HUES64 (cell line): ENCODE data around the gene DUXB.

Source experiments
- H3K27ac ChIP-seq: 2 replicates; pipeline ENCODE4 v1.7.0; 2013; ENCODE audit warnings: low read depth, low read length, inconsistent platforms
- H3K27me3 ChIP-seq: 2 replicates; pipeline ENCODE4 v1.6.1; 2013; ENCODE audit warnings: mild to moderate bottlenecking, low read length; ENCODE audit not compliant: insufficient read depth
- H3K36me3 ChIP-seq: 2 replicates; pipeline ENCODE4 v1.6.1; 2013; ENCODE audit warnings: mild to moderate bottlenecking, low read length; ENCODE audit not compliant: insufficient read depth
- H3K4me1 ChIP-seq: 2 replicates; pipeline ENCODE4 v1.6.1; 2013; ENCODE audit warnings: mild to moderate bottlenecking, low read length, moderate library complexity; ENCODE audit not compliant: insufficient read depth
- H3K4me3 ChIP-seq: 2 replicates; pipeline ENCODE4 v1.5.1; 2013; ENCODE audit warnings: mild to moderate bottlenecking, low read length, moderate library complexity
- H3K9ac ChIP-seq: 2 replicates; pipeline ENCODE4 v1.6.1; 2013; ENCODE audit warnings: mild to moderate bottlenecking, low read depth, low read length
- H3K9me3 ChIP-seq: 2 replicates; pipeline ENCODE4 v1.6.1; 2013; ENCODE audit warnings: low read depth, low read length; ENCODE audit not compliant: insufficient read depth
- WGBS: fragments of 150-250, 120-280 bp; methylation state at CpG from one replicate; pipeline ENCODE4 v1.1.7; 2013; ENCODE audit warnings: missing lambda C conversion rate; 5-methylcytosine and 5-hydroxymethylcytosine counted together

The DUXB gene

DNA sequence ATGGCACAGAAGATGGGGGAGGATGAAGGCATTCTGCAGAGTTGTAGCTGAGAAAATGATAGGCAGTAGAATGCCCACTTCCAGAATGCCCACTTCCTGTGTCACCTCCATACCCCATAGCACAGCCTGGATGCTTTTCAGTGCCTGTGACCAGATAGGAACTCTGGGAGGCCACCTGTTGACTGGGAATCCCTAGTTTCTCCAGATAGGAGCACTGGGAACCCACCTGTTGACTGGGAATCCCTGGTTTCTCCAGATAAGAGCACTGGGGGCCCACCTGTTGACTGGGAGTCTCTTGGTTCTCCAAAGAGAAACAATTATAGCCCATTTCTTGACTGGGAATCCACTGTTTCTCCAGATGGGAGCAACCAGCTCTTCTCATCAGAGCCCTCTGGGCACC is 13.4 kb upstream of the DUXB start:
- no peak overlapping the region for H3K4me3 ChIP-seq
- H3K27me3 ChIP-seq, result no peaks in the 10 kb centered on the region
- peaks cover 42% of the 10 kb centered on the region for H3K9me3 ChIP-seq
- H3K27ac ChIP-seq, result no peak overlapping the region
- no peaks in the 10 kb centered on the region for H3K4me1 ChIP-seq
- H3K9ac ChIP-seq, result no peak overlapping the region
- no peaks in the 10 kb centered on the region for H3K36me3 ChIP-seq

DNA sequence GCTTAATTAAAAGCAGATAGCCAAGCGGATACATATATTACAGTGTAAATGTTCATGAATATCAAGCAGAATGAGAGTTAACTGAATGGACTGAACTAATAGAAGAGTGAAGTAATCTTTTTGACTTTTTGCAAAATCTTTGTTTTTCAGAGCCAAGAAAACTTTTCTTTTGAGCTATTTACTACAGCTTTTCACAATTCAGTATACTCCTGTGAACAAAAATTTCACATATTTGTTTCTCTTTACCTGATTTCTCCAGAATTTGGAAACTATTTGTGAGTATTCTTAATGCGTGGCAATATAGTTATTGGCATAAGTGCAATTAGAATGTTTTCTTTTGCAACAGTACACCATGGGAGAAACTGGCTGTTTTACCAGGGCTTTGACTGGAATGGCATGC is 9.1 kb upstream of the DUXB start:
- WGBS, result 95% methylated on average over 2 of the region's 2 CpGs
- no peaks in the 10 kb centered on the region for H3K4me1 ChIP-seq

DNA sequence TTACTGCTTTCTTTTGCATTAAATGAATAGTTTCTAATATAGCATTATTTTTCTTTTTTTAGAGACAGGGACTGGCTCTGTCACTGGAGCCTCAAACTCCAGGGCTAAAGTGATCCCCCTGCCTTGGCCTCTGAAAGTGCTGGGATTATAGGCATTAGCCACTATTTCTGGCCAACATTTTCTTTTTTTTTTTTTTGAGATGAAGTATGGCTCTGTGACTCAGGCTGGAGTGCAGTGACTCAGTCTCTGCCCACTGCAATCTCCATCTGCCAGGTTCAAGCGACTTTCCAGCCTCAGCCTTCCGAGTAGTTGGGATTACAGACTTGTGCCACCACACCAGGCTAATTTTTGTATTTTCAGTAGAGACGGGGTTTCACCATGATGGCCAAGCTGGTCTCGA is 2.0 kb upstream of the DUXB start:
- Histone ChIP-seq H3K36me3 (no peaks in the 10 kb centered on the region), H3K4me3 (no peak overlapping the region), H3K4me1 (peaks cover 6% of the 10 kb centered on the region), H3K27ac (no peak overlapping the region), H3K9ac (no peak overlapping the region), H3K27me3 (no peaks in the 10 kb centered on the region), H3K9me3 (no peaks in the 10 kb centered on the region)
- 93% methylated on average over 4 of the region's 4 CpGs for WGBS

More for the DNA sequence above, 9.1 kb upstream of the DUXB start:
- no peaks in the 10 kb centered on the region for H3K27me3 ChIP-seq
- H3K27ac ChIP-seq, result no peak overlapping the region
- H3K9ac ChIP-seq, result no peak overlapping the region
- H3K4me3 ChIP-seq, result no peak overlapping the region
- H3K36me3 ChIP-seq, result no peaks in the 10 kb centered on the region
- peaks cover 31% of the 10 kb centered on the region for H3K9me3 ChIP-seq

DNA sequence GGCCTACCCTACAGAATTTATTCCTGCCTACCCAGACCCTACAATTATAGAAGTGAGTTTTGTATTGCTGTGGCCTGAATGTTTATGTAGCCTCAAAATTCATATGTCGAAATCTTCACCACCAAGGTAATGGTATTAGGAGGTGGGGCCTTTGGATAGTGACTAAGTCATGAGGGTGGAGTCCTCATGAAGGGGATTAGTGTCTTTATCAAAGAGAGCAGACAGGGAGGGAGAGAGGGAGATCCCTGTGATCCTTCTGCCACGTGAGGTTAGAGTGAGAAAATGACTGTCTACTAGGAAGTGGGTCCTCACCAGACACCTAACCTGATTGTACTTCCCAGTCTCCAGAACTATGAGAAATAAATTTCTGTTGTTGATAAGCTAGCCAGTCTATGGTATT is 981 bp upstream of the DUXB start:
- H3K4me3 ChIP-seq, result no peak overlapping the region
- H3K27ac ChIP-seq, result no peak overlapping the region
- peaks cover 6% of the 10 kb centered on the region for H3K4me1 ChIP-seq
- H3K9ac ChIP-seq, result no peak overlapping the region
- WGBS, result 76% methylated on average over 2 of the region's 2 CpGs
- no peaks in the 10 kb centered on the region for H3K36me3 ChIP-seq
- H3K27me3 ChIP-seq, result no peaks in the 10 kb centered on the region
- H3K9me3 ChIP-seq, result no peaks in the 10 kb centered on the region

DNA sequence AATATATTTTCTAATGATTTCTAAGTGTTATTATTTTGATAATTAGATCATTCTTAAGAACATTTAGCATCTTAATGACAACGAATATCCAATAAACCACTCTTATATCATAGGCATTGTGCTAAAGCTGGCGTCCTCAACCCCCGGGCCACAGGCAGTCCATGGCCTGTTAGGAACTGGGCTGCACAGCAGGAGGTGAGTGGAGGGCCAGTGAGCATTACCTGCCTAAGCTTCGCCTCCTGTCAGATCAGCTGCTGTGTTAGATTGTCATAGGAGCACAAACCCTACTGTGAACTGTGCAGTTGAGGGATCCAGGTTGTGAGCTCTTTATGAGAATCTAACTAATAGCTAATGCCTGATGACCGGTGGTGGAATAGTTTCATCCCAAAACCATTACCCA is 3.7 kb downstream of the DUXB start:
- Histone ChIP-seq H3K27ac (no peak overlapping the region), H3K4me3 (no peak overlapping the region), H3K36me3 (no peaks in the 10 kb centered on the region), H3K9ac (no peak overlapping the region), H3K27me3 (no peaks in the 10 kb centered on the region), H3K9me3 (no peaks in the 10 kb centered on the region), H3K4me1 (peaks cover 6% of the 10 kb centered on the region)
- WGBS, result 86% methylated on average over 5 of the region's 5 CpGs

DNA sequence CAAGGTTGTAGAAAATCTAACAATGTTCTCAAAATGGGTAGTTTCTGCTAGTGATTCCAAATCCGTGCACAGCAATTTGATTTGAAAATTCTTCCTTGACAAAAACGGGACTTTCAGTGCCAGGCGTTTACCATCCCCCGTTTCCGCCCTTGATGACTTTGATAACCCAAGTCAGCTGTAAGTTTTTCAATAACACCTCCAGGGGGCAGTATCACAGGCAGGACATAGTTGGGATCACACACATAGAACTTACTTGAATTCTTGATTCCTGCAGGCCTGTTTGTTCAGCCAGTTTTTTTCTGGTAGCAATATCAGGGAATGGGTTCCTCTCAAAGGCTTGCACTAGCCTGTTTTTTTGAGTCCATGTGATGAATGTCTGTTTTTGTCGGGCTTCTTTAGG is 5.6 kb downstream of the DUXB start:
- 88% methylated on average over 6 of the region's 6 CpGs for WGBS
- Histone ChIP-seq H3K4me1 (no peaks in the 10 kb centered on the region), H3K27me3 (no peaks in the 10 kb centered on the region), H3K9ac (no peak overlapping the region), H3K27ac (no peak overlapping the region), H3K4me3 (no peak overlapping the region), H3K9me3 (0 out of 2 replicates have a peak, but pooled peaks cover under 1% of the 10 kb centered on the region), H3K36me3 (no peaks in the 10 kb centered on the region)

DNA sequence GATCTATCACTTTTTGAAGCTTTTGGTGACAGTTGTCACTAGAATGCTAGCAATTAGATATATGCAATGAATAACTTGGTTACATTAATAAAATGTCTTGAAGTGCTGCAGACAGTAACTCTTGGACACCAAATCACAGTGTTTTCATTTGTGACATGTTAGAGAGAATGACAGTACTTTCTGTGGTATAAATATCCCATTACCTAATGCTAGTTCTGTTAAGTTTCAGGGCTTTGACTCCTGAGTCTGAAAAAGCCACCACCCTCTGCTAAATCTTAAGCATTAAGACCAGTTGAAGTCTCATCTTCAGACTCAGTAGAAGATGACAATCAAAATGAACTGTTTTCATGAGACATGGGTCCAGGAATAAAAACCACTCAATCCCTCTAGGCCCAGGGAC is 13.9 kb downstream of the DUXB start:
- H3K9ac ChIP-seq, result no peak overlapping the region
- H3K4me3 ChIP-seq, result no peak overlapping the region
- no peaks in the 10 kb centered on the region for H3K27me3 ChIP-seq
- H3K36me3 ChIP-seq, result no peaks in the 10 kb centered on the region
- no peak overlapping the region for H3K27ac ChIP-seq
- no peaks in the 10 kb centered on the region for H3K4me1 ChIP-seq
- H3K9me3 ChIP-seq, result peaks cover 55% of the 10 kb centered on the region

DNA sequence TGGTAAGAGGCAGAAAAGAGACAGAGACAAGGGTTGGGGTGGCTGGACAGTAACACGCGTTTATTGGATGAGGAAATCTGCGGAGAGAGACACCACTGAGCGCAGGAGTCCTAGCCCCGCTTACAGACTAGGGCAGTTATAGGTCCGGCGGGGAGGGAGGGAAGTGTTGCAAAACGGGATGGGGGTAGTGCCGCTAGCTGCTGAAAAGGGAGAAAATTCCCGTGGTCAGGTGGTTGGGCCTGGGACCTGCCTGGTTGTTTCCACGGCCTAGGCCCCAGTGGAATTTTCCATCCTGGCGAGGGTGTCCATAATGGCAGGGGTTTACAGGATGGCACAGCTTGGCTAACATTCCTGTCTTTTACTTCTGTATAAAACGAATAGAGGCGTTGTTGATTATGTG is 19.0 kb downstream of the DUXB start:
- Histone ChIP-seq H3K27ac (no peak overlapping the region), H3K36me3 (no peaks in the 10 kb centered on the region), H3K27me3 (no peaks in the 10 kb centered on the region), H3K4me1 (no peaks in the 10 kb centered on the region), H3K9ac (no peak overlapping the region), H3K9me3 (peaks cover 35% of the 10 kb centered on the region), H3K4me3 (no peak overlapping the region)
- 89% methylated on average over 14 of the region's 14 CpGs for WGBS

DNA sequence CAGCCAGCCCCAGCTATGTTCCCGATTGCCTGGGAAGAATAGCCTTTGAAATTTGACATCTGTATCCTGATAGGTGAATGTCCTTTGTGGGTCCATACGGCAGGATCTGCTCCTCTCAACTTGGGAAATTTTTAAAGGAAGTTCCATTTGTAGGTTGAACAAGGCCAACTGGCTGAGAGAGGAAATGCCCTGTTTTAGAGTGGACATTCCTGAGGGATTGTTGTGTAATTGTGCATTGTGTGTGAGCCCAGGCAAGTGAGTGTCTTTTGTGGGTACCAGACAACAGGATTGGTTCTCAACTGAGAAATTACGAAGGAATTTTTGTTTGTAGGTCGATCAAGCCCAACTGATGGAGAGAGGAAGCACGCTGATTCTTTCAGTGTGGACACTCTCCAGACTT is 21.9 kb downstream of the DUXB start:
- Histone ChIP-seq H3K9ac (no peak overlapping the region), H3K4me3 (no peak overlapping the region), H3K27me3 (no peaks in the 10 kb centered on the region), H3K4me1 (no peaks in the 10 kb centered on the region), H3K9me3 (peaks cover 10% of the 10 kb centered on the region), H3K36me3 (no peaks in the 10 kb centered on the region), H3K27ac (no peak overlapping the region)
- WGBS, result 90% methylated on average over 5 of the region's 5 CpGs

DNA sequence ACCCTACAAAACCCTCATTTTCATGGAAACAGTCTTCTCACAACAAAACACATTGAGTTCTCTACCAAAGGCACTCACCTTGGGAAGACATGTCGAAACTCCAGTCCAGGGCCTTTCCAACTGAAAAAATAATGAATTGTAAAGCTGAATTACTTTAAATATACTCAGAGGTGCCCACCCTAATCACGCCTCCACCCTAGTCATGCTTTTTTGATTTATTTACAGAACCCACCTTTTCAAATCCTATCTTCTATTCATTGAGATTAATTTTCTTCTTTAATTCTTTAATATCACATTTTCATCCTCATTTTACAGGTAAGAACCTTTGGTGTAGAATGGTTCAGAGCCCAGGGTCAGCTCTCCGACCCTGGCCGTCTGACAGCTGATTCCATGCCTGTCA is 24.4 kb downstream of the DUXB start, which contains the start of gene CPHXL2:
Gene CPHXL2 (minus strand): TSS at position 101 of the 400 bp plus-strand sequence. CDS start 10 bp downstream, at position 91.
- no peaks in the 10 kb centered on the region for H3K27me3 ChIP-seq
- H3K27ac ChIP-seq, result no peak within 1 kb of the TSS
- no peak within 1 kb of the TSS for H3K9ac ChIP-seq
- no peaks in the 10 kb centered on the region for H3K36me3 ChIP-seq
- WGBS, result 96% methylated on average over 4 of the region's 4 CpGs
- H3K9me3 ChIP-seq, result no peaks in the 10 kb centered on the region
- H3K4me3 ChIP-seq, result no peak within 1 kb of the TSS
- H3K4me1 ChIP-seq, result no peaks in the 10 kb centered on the region

DNA sequence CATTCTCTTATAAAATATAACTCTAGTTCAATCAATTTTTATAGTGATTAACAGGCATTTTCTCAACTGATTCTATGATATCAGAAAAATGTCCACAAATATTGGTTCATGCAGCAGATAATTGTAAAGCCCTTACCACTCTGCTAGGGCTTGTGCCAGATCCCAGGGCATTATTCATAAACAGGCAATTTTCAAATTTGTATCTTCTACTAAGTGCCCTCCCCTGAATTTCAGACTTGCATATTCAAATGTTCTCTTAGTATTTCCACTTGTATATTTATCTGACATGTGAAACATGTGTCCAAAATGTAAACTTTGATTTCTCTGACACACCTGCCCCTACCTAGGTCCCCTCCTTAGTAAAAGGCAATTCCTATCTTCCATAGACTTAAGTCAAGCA is 33.8 kb downstream of the DUXB start:
- H3K27me3 ChIP-seq, result no peaks in the 10 kb centered on the region
- no peak overlapping the region for H3K27ac ChIP-seq
- no peaks in the 10 kb centered on the region for H3K9me3 ChIP-seq
- H3K36me3 ChIP-seq, result no peaks in the 10 kb centered on the region
- H3K4me1 ChIP-seq, result no peaks in the 10 kb centered on the region
- H3K4me3 ChIP-seq, result no peak overlapping the region
- H3K9ac ChIP-seq, result no peak overlapping the region

DNA sequence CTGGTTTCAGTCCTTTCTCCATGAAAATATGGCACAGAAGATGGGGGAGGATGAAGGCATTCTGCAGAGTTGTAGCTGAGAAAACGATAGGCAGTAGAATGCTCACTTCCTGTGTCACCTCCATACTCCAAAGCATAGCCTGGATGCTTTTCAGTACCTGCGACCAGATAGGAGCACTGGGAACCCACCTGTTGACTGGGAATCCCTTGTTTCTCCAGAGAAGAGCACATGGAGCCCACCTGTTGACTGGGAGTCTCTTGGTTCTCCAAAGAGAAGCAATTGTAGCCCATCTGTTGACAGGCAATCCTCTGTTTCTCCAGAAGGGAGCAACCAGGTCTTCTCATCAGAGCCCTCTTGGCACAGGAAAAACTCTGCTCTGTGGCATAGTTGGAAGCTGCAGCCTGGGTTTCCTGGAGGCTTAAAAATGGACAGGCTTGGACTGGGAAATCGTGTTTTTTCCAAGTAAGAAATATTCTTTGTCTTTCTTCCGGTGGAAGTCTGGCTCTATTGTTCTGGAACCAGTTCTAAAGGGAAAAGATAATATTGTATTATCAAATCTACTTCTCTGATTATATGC is 40.4 kb downstream of the DUXB start:
- 92% methylated on average over 4 of the region's 4 CpGs for WGBS
- Histone ChIP-seq H3K27ac (no peak overlapping the region), H3K36me3 (peaks cover 30% of the 10 kb centered on the region), H3K27me3 (no peaks in the 10 kb centered on the region), H3K4me1 (no peaks in the 10 kb centered on the region), H3K9me3 (no peaks in the 10 kb centered on the region), H3K4me3 (no peak overlapping the region), H3K9ac (no peak overlapping the region)
